Mammary epithelial cell (primary cell): Measurements from ENCODE around the gene AGPAT4.

ENCODE experiments used
- EZH2 ChIP-seq: IDR thresholded peaks from 2 replicates; pipeline ENCODE4 v1.6.1; 2012; ENCODE audit warnings: low read length, inconsistent platforms, borderline replicate concordance
- TF ChIP-seq, protein P1 (sequence below), 2 donors: IDR thresholded peaks in 1 of 2; conservative IDR thresholded peaks in 1 of 2; 2 replicates each; pipeline ENCODE4 v1.5.1; 2011 to 2012; ENCODE audit warnings: inconsistent platforms in 2 of 2, low read length in 2 of 2, mild to moderate bottlenecking in 2 of 2, control low read depth in 1 of 2, low read depth in 1 of 2; ENCODE audit not compliant: insufficient read depth in 1 of 2; ENCODE audit errors: extremely low read depth in 1 of 2

DNA sequence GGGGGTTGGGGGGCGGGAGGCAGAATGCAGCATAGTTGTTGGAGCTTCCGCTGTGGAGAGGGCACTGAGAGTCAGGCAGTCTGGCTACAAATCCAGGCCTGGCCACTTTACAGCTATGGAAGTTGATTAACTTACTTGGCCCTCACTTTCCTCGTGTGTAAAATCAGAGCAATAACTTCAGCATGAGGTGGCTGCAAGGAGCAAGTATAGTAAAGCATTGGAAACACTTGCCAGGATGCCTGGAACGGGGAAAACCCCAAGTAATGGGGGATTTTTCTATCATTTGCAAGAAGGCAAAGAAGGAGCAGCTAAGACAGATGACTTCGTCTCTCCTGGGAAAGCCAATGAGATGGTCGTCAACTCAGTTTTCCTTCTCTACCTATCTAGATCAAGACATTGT is 35.8 kb downstream of the AGPAT4 start:
- TF ChIP-seq, protein P1, sequence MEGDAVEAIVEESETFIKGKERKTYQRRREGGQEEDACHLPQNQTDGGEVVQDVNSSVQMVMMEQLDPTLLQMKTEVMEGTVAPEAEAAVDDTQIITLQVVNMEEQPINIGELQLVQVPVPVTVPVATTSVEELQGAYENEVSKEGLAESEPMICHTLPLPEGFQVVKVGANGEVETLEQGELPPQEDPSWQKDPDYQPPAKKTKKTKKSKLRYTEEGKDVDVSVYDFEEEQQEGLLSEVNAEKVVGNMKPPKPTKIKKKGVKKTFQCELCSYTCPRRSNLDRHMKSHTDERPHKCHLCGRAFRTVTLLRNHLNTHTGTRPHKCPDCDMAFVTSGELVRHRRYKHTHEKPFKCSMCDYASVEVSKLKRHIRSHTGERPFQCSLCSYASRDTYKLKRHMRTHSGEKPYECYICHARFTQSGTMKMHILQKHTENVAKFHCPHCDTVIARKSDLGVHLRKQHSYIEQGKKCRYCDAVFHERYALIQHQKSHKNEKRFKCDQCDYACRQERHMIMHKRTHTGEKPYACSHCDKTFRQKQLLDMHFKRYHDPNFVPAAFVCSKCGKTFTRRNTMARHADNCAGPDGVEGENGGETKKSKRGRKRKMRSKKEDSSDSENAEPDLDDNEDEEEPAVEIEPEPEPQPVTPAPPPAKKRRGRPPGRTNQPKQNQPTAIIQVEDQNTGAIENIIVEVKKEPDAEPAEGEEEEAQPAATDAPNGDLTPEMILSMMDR (conservative IDR thresholded peaks at IDR 0.05 in 1 of 2, IDR thresholded peaks at IDR 0.05 in 1 of 2; ENCODE audit: extremely low read depth in 1 of 2, insufficient read depth in 1 of 2, low read depth in 1 of 2, low read length in 2 of 2) = no peak
- no peak for TF ChIP-seq EZH2
